Left lung (tissue), 10 donors: Measurements from ENCODE around the gene TBC1D30. TPM values are rescaled to one million over a fixed set of nuclear protein-coding genes. Genes with fewer than 3 reads are reported as not detected.

Experiments
- ATAC-seq: fragments of 200-7000 bp; cut with Tn5 transposase; one replicate; pipeline ENCODE4 v1.9.1; 2020; ENCODE audit warnings: moderate library complexity
- DNase-seq, 4 donors: peaks; one replicate each; pipeline ENCODE4 v3.0.0-alpha.2; 2013 to 2020
- H3K27ac ChIP-seq, 2 donors: fragments of 200-600 bp; sonication (generic) in 1 of 2; one replicate each; pipeline versions ENCODE4 v1.5.0 to v1.8.0; 2020 to 2021
- H3K27me3 ChIP-seq, 2 donors: fragments of 200-600 bp; sonication (generic) in 1 of 2; one replicate each; pipeline versions ENCODE4 v1.5.0 to v1.8.0; 2020 to 2021
- H3K36me3 ChIP-seq, 2 donors: fragments of 200-600 bp; sonication (generic) in 1 of 2; one replicate each; pipeline versions ENCODE4 v1.5.0 to v1.8.0; 2020 to 2021
- H3K4me1 ChIP-seq, 2 donors: fragments of 200-600 bp; one replicate each; pipeline ENCODE4 v1.8.0; 2021
- H3K4me3 ChIP-seq, 2 donors: fragments of 200-600 bp; sonication (generic) in 1 of 2; one replicate each; pipeline versions ENCODE4 v1.5.0 to v1.8.0; 2020 to 2021; ENCODE audit warnings: mild to moderate bottlenecking in 1 of 2
- H3K9me3 ChIP-seq, 2 donors: fragments of 200-600 bp; sonication (generic) in 1 of 2; one replicate each; pipeline versions ENCODE4 v1.5.0 to v1.8.0; 2020 to 2021
- CTCF ChIP-seq, 2 donors: fragments of 200-600 bp; sonication (generic) in 1 of 2; IDR thresholded peaks; one replicate each; pipeline versions ENCODE4 v1.5.0 to v1.8.0; 2021; ENCODE audit warnings: antibody characterized with exemption in 2 of 2
- intact Hi-C, 2 donors: fragments of 100-400 bp; cut with DNase I; formaldehyde crosslinking; loops; one replicate each; pipeline versions ENCODE4 v1.11.2 to v1.14.2; 2022
- polyA plus RNA-seq, 6 donors: library from polyadenylated mRNA; unstranded; fragments of 120-200 nt; gene quantifications; one replicate each; pipeline ENCODE4 v1.2.1, GENCODE V29; 2013; ENCODE audit not compliant: insufficient read length in 6 of 6
- total RNA-seq, 2 donors: library from RNA; stranded (reverse); fragmentation: NEBNext Ultra II Directional; extraction: Animal tissue kit (Norgen Biotek cat#: 25700); gene quantifications; one replicate each; pipeline ENCODE4 v1.2.1, GENCODE V29; 2021
- donor health status: DM: no; HTN: yes; CAD: no.
- donor health status: DM: no; HTN: no; CAD: no.

Gene TBC1D30
- total and polyA plus RNA-seq, 8 donors = 4.3 to 15.8 (median 11.0) TPM

GRCh38 chr12:64903479-64904152 is 79.2 kb downstream of the TBC1D30 start:
- intact Hi-C loops = no loop called here
- Histone ChIP-seq H3K27me3 (no peaks in the 10 kb centered on the region), H3K27ac (no peak overlapping the region), H3K4me3 (no peak overlapping the region), H3K36me3 (no peaks in the 10 kb centered on the region), H3K9me3 (no peaks in the 10 kb centered on the region), H3K4me1 (no peaks in the 10 kb centered on the region)
- ATAC-seq (no peak), DNase-seq (no peak)
- no peak for TF ChIP-seq CTCF (IDR thresholded peaks at IDR 0.05)

GRCh38 chr12:64907097-64907496 is 82.7 kb downstream of the TBC1D30 start:
- H3K27ac ChIP-seq = no peak overlapping the region
- no peaks in the 10 kb centered on the region for H3K36me3 ChIP-seq
- ATAC-seq = no peak
- DNase-seq = no peak
- no peak for TF ChIP-seq CTCF (IDR thresholded peaks at IDR 0.05)
- no peaks in the 10 kb centered on the region for H3K9me3 ChIP-seq
- no peak overlapping the region for H3K4me3 ChIP-seq
- intact Hi-C loops = no loop called here
- no peaks in the 10 kb centered on the region for H3K4me1 ChIP-seq
- no peaks in the 10 kb centered on the region for H3K27me3 ChIP-seq

- no peak for TF ChIP-seq CTCF (IDR thresholded peaks at IDR 0.05)
- ATAC-seq = no peak
- H3K27ac ChIP-seq = no peak overlapping the region
- H3K9me3 ChIP-seq = no peaks in the 10 kb centered on the region
- intact Hi-C loops = no loop called here
- no peaks in the 10 kb centered on the region for H3K27me3 ChIP-seq
- no peaks in the 10 kb centered on the region for H3K36me3 ChIP-seq
- no peaks in the 10 kb centered on the region for H3K4me1 ChIP-seq
- H3K4me3 ChIP-seq = no peak overlapping the region
- DNase-seq = no peak
Observed at GRCh38 chr12:64909124-64909523, 84.7 kb downstream of the TBC1D30 start.

- H3K9me3 ChIP-seq = no peaks in the 10 kb centered on the region
- intact Hi-C loops = no loop called here
- ATAC-seq = no peak
- no peak for TF ChIP-seq CTCF (IDR thresholded peaks at IDR 0.05)
- no peaks in the 10 kb centered on the region for H3K4me1 ChIP-seq
- peak in 2 of 4 donors; percentile 86 to 90 for DNase-seq
- H3K27me3 ChIP-seq = no peaks in the 10 kb centered on the region
- H3K36me3 ChIP-seq = no peaks in the 10 kb centered on the region
- H3K4me3 ChIP-seq = no peak overlapping the region
- H3K27ac ChIP-seq = no peak overlapping the region
Observed at GRCh38 chr12:64911081-64911480, 86.6 kb downstream of the TBC1D30 start.

GRCh38 chr12:64911912-64912311 is 87.5 kb downstream of the TBC1D30 start:
- Histone ChIP-seq H3K4me3 (no peak overlapping the region), H3K9me3 (no peaks in the 10 kb centered on the region), H3K36me3 (no peaks in the 10 kb centered on the region), H3K27me3 (no peaks in the 10 kb centered on the region), H3K27ac (no peak overlapping the region), H3K4me1 (no peaks in the 10 kb centered on the region)
- intact Hi-C loops = no loop called here
- no peak for TF ChIP-seq CTCF (IDR thresholded peaks at IDR 0.05)
- DNase-seq (no peak), ATAC-seq (no peak)
